GM11168 (cell line): Measurements from ENCODE around the gene CCDC38.
"Not testable (repeated sequence)": the region's sequence is repeated elsewhere in the genome, so short reads cannot be mapped to it uniquely, and the experiment has no call there.

Source experiments
- in situ Hi-C: fragments of 300-500 bp; cut with MboI; formaldehyde crosslinking; loops from one replicate; pipeline ENCODE4 v1.12.0; 2022; ENCODE audit warnings: low sequenced_read_pairs; ENCODE audit not compliant: unreplicated experiment

CCDC38 gene

DNA sequence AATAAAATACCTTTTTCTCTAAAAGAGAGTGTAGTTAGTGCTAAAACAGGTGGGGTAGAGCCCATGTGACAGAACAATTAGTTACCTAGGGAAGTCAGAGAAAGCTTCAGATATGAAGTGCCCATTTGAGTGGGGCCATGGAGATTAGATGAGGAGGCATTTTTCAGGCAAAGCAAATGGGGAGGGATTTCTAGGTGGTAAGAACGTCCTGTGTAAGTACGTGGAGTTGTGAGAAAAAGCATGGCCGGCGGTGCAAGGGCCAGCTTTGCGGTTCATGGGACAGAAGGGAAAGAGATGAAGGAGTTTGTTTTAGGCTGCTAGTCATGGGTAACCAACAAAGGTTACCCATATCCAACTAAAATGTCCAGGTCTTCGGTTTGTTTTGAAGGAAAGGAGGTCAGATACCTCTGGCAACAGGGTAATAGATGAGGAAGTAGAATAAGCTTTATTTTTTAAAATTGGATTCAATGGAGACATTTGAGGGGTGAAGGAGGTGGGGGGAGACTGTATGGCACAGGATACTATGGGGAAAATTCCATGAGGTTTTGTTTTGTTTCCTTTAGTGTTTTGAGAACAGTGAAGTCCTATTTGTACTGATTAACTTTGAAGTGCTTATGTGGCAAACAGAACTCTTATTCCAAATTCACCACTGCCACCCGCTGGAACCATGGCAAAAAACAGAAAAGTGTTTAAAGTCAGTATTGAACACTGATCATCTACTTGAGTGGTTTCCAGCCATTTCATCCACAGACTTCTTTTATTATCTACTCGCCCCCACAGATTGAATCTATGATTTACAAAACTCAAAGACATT, 93.6 kb downstream of the CCDC38 start:
- in situ Hi-C loops, result no loop called here

DNA sequence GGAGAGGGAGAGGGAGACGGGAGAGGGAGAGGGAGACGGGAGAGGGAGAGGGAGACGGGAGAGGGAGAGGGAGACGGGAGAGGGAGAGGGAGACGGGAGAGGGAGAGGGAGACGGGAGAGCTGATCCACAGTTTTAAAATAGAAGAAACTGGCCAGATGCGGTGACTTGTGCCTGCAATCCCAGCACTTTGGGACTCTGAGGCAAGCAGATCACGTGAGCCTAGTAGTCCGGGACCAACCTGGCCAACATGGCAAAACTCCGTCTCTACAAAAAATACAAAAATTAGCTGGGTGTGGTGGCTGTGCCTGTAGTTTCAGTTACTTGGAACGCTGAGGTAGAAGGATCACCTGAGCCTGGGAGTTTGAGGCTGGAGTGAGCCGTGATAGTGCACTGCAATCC, 100.0 kb downstream of the CCDC38 start:
- in situ Hi-C loops, result not testable (repeated sequence)

DNA sequence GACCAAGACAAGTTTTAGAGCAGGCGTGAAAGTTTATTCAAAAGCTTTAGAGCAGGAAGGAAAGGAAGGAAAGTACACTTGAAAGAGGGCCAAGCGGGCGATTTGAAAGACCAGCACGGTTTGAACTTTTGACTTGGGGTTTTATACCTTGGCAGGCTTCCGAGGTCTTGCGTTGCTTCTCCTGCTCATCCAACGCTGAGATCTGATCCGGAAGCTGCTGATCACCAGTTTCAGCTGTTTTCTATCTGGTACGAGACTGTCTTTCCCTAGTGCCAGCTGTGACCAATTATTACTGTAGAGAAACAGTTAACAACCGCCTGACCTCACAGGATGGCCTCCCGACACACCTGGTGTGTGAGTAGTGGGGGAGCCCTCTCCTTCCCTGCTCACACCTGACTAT, 104.3 kb downstream of the CCDC38 start:
- in situ Hi-C loops, result no loop called here

DNA sequence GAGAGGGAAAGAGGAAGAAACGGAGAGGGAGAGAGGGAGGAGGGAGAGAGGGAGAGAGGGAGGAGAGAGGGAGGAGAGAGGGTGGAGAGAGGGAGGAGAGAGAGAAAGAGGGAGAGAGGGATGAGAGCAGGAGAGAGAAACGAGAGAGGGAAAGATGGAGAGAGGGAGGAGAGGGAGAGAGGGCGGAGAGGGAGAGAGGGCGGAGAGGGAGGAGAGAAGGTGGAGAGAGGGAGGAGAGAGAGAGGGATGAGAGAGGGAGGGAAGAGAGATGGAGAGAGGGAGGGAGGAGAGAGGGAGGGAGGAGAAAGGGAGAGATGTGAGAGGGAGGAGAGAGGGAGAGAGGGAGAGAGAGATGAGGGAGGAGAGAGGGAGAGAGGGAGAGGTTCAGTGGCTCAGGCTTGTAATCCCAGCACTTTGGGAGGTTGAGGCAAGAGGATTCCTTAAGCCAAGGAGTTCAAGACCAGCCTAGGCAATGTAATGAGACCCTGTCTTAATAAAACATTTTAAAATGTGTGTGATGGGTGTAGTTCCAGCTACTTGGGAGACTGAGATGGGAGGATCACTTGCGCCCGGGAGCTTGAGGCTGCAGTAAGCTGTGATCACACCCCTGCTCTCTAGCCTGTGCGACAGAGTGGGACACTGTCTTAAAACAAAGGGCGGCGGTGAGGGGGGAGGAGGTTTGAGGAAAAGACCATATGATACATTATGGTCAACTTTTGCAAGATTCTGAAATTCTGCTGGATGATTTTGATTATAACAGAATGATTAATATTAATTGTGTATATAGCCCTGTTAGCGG, 105.0 kb downstream of the CCDC38 start:
- in situ Hi-C loops, result no loop called here

DNA sequence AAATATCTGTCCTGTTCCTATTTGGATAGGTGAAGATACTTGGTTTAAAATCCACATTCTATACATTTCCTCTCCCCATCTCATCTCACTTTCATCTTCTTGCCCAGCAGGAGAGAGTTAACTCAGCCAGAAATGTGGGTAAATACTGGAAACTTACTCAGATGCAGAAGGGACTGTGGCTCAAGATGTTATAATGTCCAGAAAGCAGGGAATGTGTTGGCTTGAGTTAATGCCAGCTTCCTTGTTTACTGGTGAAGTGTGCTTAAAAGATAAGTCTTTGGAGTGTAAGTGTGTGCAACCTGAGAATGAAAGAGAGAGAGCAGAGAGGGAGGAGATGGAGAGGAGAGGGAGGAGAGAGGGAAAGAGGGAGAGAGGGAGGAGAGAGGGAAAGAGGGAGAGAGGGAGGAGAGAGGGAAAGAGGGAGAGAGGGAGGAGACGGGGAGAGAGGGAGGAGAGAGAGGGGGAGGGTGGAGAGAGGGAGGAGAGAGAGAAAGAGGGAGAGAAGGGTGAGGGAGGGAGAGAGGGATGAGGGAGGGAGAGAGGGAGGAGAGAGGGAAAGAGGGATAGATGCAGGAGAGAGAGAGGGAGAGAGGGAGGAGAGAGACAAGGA, 105.7 kb downstream of the CCDC38 start:
- in situ Hi-C loops, result no loop called here

DNA sequence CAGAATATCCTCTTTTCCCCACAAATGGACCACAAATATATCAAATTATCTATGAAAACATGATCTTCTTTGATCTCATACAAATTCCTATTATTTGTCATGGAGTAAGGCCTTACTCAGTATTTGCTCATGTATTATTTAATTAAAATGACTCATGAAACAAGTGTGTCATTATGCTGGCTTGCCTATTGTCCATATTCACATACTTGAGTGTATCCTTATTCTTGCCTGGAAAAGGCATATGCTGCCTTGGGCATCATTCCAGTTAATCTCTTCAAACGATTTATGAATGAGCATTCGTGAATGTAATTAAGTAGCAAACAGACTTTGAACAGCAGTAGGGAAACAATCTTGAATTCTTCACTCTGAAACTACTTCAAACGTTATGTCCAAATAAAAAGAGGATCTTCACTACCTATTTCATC, 106.2 kb downstream of the CCDC38 start:
- in situ Hi-C loops, result no loop called here

DNA sequence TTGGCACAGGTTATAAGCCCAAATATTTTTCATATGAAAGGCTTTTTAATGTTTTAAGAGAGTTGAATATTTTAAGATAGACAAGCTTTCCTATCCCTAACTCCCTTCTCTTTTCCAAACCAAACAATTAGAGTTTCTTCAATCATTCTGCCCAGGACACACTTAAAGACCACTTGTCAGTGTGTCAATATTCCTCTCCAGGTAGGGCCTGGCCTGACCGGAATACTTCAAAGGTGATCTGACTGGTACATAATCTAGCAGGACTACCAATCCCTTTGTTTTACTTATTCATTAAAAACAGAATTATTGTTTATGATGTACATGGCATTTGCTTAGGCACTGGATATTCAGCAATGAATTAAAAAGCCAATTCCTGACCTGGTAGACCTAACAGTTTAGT, 107.8 kb downstream of the CCDC38 start:
- in situ Hi-C loops, result no loop called here

DNA sequence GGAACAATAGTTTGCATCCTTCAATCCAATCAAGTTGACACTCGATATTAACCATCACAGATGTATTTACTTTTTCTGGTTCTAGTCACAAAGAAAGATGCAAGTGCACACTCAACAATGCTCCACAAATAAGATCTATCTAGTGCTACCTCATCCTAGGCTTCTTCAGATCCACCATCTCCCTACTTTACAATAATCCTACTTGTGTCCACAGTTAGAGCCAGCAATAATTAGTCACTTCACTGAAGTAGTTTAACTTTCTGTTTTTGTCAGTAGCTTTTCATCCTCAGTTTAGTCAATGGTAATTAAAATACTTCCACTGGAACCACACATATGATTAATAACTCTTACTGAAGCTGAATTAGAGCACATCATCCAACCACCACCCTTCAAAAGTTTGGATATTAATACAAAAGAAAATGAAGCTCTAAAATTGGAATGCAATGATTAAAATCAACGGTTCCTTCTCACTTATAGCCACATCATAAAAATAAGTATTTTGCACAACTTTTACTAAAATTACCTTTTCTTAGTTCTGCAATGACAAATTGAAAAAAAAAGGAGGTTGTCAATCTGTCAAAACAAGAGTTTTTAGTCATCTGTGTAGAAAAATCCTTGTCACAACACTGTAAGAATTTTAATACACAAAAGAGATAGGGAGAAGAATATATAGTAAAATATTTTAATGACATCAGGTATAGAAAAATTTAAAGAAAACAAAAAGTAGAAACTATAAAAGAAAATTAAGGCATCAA, 111.9 kb downstream of the CCDC38 start:
- in situ Hi-C loops, result no loop called here

DNA sequence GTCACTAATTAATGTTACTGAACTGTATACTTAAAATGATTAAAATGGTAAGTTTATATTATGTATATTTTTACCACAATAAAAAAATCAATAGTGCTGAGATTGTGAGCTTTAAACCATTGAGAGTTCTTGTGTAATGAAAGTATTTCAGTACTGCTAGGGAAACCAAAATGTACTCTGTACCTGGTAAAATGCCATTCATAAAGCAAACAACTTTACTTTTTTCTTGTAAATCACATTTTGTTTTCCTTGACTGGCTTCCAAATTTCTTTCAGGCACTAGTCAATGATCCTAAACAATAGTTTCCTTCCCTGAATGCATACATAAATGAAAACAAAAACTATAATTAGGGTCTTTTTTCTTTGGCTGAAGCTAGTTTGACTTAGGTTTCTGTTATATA, 113.0 kb downstream of the CCDC38 start:
- in situ Hi-C loops, result no loop called here

DNA sequence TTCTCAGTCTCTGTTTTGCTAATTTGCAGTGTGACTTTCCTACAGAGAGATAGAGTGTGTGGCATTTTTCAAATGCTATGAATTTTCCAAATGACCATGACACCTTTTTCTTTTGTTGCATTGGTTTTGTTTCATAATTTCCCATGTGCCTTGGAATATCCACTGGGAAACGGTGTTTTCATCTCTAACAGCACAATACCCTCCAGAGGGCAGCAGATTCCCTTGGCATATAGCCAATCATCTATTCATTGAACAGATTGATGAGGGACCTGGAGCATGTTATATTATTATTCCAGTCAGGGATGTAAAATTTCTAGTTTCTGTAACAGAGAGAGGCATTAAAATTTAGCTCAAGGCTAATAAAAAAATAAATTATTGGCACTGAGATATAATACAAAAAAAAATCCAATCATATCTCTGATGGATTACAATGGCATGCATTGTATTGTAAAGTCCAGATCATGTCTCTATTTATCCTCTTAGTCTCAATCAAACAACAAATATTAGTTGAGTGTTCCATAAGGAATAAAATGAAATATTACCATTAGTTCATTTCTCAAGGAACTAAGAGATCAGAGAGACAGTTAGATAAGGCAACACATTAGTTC, 122.2 kb downstream of the CCDC38 start:
- in situ Hi-C loops, result no loop called here
